GM19035 (cell line): ENCODE measurements around the gene MGME1.
"Not testable (repeated sequence)": the region's sequence is repeated elsewhere in the genome, so short reads cannot be mapped to it uniquely, and the experiment has no call there.

Source experiments
- ATAC-seq: cut with Tn5 transposase; IDR thresholded peaks from one replicate; pipeline ENCODE4 v1.9.1; 2021; ENCODE audit not compliant: unreplicated experiment

MGME1 gene

DNA sequence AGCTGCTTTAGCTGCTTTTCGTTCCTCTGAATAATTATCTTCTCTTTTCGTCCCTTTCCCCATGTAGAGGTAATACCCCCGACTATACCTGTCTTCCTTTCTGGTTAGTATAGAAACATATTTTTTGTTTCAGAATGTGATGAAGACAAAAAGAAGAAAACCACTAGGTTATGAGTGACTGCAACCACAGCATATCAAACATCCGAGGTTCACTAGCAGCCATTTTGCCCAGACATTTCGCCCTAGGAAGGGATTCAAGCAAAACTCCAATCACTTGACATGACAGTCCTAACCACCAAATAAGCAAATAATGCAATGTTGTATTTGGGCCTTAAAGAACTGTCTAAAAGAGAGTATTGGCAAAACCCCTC lies 9.6 kb upstream of the MGME1 start:
- ATAC-seq, result no peak

DNA sequence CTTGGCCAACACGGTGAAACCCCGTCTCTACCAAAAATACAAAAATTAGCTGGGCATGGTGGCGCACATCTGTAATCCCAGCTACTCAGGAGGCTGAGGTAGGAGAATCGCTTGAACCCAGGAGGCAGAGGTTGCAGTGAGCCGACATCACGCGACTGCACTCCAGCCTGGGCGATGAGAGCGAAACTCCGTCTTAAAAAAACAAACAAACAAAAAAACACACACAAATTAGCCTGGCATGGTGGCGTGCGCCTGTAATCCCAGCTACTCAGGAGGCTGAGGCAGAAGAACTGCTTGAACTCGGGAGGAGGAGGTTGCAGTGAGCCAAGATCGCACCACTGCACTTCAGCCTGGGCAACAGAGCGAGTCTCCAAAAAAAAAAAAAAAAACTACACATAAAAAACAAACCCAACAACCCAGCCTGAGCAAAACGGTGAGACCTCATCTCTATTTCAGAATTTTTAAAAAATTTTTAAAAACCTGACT lies 8.4 kb upstream of the MGME1 start:
- ATAC-seq, result not testable (repeated sequence)

DNA sequence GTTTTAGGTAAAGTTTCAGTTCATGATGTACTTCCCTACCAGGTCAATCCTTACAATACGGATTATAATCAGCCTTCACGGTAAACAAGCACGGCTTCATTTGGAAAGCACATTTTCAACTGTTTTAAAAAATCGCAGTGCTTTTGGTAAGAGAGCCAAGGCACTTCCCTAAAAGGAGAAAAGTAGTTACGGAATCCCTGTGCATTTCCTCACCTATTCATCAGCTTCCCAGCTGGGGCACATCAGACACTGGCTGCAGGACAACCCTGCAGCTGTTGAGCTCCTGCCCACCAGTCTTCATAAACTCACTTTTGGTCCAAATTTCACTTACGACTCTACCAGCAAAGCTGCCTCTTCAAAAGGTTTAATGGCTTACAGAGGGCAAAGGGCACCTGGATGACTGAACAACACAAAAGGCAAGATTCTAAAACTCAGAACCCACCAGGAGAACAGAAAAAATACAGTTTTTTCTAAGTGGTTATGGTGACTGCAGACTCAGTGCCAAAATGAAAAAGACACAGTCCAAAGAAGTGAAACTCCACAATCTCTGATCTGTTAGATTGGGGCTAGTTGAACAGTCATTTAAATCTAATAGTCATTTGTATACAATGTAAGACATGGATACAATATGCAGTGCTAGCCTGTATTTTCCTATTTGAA lies 7.8 kb upstream of the MGME1 start:
- ATAC-seq, result no peak

DNA sequence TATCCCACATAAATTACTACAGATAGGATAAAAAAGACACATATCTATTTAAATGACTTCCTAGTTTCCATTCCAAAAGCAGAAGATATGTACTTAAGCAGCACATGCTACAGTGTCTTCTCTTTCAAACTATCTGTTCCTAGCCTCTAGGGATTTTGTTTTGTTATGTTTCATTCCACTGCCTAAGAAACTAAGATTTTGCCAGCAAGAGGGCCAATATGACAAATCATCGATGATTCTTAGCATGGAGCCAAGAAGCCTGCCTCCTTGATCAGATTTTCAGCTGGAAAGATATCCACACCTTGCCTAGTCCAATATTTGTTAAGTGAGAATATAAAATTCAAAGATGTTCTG lies 7.3 kb upstream of the MGME1 start:
- ATAC-seq, result no peak

DNA sequence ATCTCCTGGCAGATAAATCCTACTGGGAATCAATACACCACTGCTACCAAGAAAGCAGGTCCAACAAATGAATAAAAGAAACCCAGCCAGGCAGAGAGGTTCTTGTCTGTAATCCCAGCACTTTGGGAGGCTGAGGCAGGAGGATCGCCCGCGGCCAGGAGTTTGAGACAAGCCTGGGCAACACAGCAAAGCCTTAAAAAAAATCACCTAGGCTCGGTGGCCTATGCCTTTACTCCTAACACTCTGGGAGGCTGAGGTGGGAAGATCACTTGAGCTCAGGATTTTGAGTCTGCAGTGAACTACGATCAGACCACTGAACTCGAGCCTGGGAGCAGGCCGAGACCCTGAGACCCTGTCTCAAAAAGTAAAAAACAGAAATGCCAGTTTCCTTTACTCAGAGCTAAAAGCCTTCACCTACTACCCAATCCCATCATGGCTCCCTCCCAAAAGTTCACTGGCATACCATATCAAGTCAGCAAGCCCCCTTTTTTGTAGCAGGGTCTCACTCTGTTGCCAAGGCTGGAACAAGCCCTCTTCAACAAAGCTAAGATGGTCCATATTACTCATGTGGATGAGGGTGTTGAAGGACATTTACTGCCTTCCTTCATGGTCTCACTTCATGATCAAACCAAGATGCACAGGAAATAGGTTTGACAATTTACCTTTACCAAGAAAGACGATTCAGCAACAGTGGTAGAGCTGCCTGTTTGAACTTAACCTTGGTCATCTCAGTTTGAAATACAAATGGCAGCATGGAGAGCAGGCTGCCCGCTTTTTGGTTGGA lies 5.5 kb upstream of the MGME1 start:
- no peak for ATAC-seq

DNA sequence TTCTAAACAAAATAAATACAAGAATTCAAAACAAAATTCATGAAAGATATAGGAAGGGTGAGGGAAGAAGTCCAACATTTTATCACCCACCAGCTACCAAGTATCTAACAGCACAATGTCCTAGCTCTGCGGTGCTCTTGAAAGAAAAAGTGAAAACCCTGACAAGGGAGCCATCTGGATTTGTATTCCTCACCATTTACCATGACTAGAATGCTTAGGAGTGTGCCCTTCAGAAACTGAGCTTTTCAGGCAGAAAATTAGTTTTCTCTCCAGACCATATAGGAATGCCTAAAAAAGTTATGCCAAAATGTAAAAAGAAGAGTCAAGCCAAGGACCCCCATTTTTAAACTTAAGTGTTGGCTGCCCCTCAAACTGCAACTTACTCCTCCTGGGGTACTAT lies 4.7 kb upstream of the MGME1 start:
- no peak for ATAC-seq

DNA sequence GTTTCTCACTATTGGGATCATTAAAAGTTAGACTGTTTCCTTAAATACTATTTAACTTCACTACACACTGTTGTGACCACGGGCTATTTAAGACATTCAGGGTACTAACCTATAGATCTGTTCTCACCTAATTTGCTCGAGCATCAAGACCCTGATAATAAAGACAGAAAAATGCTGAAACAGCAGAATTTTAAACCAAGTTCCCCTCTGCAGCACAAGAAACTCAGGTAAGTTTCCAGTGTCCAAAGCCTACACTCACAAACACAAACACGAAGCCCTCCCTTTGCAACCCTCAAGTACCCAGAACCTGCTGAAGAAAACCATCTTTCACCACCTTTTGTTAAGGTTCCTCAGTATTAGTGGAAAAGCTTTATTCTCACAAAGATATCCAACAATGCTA lies 4.2 kb upstream of the MGME1 start:
- no peak for ATAC-seq

DNA sequence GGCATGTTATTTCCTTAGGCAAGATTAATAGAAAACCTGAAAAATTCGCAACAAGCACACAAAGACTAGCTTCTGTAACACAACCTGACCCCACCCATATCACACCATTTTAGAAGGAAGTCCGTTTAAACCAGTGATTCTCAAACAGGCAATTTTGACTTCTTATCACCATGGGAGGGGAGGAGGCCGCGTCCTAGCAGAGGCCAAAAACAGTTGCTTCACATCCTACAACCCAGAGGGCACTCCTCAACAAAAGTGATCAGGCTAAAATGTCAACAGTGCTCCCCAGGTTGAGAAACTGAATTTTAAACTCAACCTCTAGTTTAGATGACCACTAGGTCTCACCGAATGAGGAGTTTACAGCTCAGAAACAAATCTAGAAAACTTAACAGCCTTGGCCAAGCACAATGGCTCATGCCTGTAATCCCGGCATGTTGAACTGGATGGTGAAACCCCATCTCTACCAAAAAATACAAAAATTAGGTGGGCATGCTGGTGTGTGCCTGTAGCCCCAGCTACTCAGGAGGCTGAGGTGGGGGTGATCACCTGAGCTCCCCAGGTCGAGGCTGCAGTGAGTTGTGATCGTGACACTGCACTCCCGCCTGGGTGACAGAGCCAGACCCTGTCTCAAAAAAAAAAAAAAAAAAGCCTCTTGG lies 3.6 kb upstream of the MGME1 start:
- no peak for ATAC-seq

DNA sequence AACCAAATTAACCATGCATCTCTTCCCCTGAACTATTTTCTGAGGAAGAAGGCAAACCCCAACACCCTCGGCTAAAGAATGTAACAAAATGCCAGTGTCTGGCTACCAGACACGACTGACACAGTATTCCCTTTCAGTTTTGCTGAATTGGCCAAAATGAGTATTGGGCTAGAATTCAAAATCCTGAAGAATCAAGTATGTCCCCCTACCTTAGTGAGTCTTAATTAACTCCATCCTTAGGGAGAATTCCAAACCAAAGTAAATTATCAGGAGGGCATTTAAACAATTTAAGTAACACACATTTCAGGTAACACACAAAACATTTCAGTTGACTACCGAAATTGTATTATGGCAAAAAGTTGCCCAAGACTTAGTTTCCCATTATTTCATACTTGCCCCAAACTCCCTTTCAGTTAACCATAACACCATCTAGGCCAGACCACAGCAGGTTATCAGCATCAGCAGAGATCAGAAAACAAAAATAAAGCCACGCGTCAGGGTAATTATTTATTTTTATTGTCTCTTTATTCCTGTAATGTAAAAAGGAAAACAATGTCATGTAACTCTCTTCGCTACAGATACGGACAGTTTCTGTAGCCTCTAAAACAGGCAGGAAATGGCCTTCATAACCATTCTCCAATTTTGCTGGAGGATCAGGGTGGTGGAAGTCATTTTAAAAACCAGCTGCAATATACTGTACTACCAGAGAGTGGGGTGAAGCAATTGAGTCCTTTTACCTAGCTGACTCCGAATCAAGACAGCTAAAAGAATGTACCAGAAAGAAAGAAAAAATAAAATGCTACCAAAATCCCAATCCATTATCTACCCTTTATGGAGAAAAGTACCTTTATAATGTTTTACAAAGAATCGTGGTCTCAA lies 2.1 kb upstream of the MGME1 start:
- no peak for ATAC-seq

DNA sequence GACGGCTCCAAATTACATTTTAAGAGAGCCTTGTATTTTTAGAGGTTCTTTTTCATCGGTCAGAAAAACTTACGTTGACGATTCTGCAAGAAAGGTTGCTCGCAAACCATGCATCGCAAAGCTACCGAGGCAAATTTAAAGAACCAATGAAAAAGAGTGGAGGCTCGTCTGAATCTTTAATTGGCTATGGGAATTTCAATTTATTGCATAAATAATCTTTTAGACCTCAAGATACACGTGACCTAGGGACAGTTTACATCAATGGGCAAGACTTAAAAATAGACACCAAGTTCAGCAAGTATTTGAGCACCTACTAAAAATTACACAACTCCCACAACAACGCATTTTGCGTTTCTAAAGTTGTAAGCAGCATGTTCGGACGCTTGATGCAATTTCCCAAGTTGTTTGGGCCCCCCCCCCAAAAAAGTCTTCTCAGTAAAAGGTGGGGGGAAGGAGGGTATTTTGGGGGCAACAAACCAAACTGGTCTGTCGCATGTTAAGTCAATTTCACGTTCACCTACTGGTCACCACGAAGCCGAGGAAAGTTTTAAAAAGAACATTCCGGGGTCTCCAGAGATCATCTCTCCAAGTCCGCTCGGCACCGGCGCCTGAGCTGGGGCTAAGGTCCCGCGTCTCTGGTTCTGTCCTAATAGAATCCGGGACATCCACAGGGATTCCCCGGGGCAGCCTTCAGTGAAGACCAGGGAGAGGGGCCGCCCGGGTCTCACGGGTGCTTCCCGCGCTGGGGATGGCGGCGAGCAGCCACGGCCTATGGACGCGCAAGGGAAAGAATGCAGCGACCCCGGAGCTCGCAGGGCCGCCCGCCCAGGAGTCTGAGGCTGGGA lies 1.1 kb upstream of the MGME1 start:
- ATAC-seq, result peak; percentile 1

DNA sequence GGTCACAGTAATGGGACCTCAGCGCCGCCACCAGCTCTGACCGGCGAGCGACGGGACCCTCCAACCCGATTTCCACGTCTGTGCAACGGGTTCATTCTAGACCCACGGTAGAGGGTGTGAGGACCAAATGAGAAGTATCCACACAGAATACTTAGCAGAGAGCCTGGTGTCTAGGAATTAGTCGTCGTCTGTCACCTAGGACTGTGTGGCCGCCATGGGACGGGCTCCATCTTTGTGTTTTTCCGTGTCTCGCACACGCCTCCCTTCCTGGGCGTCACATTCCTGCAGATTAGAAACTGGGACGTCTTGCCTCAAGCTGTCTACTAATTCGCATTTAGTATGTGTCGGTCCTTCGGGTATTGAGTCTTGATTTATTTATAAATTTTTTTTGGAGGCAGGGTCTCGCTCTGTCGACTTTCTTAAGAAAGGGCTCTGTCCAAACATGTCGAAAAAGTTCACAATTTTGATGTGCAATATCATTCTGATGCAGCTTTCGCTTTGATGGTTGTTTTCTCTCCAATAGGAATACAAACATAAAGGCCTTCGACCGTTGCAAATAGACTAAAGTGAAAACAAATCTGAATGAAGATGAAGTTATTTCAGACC lies 563 bp downstream of the MGME1 start:
- peak; percentile 10 for ATAC-seq

DNA sequence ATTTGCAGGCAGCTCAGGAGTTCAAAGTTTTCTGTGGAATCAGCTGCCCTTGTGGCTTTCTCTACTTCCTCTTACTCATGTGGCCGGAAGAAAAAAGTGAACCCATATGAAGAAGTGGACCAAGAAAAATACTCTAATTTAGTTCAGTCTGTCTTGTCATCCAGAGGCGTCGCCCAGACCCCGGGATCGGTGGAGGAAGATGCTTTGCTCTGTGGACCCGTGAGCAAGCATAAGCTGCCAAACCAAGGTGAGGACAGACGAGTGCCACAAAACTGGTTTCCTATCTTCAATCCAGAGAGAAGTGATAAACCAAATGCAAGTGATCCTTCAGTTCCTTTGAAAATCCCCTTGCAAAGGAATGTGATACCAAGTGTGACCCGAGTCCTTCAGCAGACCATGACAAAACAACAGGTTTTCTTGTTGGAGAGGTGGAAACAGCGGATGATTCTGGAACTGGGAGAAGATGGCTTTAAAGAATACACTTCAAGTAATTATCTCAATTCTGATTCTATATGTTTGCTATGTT lies 1.1 kb downstream of the MGME1 start:
- no peak for ATAC-seq

DNA sequence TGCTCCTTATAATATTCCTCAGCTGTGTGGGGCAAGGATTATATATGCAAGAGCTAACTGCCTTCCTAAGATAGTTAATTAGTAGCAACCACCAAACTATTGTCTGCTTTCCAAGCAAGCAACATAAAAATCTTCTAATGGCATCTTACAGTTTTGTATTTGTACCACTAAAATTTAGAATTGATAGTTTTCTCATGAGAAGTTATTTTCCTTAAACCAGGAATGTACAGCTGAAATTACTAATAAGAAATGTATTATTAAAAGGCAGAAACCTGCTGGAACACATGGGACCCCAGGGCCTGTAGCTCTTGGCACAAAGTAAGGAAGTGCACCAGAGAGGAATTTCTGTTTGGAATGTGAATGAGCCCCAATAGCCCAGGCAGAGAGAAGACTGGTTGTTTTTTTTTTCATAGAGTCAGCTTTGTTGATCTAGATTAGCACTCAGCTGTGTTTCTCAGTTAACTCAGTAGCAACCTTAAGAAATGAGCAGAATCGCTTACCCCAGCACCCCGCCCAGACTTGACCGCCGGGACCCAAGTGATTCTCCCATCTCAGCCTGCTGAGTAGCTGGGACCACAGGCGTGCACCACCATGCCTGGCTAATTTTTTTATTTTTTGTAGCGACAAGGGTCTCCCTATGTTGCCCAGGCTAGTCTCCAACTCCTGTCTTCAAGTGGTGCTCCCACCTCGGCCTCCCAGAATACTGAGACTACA lies 2.6 kb downstream of the MGME1 start:
- no peak for ATAC-seq

DNA sequence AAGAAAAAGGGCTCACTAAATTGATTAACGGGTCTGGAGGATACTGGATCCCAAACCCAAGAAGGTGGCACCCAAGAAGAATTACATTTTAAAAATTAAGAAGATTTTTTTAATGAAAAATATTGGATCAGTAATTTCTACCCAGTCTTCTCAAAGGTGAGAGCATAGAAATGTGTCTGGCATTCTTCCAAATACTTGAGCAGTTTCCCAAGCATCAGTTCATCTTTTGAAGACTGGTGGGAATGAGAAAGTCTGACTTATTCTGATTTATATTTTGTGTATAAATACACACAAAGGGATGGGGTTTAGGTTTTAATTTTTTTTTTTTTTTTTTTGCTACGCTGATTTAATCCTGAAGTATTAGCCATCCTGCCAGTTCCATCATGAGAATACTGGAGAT lies 3.3 kb downstream of the MGME1 start:
- no peak for ATAC-seq

DNA sequence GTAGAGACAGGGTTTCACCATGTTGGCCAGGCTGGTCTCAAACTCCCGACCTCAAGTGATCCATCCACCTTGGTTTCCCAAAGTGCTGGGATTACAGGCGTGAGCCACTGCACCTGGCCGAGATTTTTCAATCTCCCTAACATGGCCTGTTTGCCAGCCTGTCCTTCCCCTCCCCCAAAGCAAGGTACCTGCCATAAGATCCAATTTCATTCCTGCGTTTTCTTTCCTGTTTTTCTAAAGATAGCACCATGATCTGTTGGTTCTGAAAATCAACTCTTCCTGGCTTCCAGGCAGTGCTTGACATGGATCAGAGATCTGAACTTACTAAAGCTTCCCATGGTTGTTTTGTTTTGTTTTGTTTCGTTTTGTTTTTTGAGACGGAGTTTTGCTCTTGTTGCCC lies 7.5 kb downstream of the MGME1 start:
- ATAC-seq, result no peak

DNA sequence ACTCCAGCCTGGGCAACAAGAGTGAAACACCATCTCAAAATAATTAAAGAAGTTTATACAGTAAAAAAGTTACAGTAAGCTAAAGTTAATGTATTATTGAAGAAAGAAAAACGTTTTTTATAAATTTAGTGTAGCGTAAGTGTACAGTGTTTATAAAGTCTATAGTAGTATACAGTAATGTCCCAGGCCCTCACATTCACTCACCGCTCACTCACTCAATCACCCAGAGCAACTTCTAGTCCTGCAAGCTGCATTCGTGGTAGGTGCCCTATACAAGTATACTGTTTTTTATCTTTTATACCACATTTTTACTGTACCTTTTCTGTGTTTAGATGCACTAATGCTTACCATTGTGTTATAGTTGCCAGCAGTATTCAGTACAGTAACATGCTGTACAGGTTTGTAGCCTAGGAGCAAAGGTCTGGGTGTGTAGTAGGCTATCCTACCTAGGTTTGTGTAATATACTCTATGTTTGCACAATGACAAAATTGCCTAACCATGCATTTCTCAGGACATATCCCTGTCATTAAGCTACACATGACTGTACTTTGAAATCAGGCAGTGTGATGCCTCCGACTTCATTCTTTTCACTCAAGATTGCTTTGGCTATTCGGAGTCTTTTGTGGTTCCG lies 16.7 kb downstream of the MGME1 start:
- ATAC-seq, result no peak

DNA sequence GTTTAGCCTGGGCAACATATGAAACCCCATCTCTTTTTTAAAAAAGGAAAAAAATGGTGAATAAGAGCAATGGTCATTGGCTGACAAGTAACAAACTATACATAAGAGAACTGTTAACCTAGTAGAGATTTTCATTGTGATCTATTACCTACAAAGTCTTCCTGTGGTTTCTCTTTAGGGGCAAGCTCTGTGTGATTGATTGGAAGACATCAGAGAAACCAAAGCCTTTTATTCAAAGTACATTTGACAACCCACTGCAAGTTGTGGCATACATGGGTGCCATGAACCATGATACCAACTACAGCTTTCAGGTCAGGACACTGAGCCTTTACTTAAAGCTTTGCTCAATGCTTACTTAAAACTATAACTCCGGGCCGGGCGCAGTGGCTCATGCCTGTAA lies 19.2 kb downstream of the MGME1 start:
- no peak for ATAC-seq

DNA sequence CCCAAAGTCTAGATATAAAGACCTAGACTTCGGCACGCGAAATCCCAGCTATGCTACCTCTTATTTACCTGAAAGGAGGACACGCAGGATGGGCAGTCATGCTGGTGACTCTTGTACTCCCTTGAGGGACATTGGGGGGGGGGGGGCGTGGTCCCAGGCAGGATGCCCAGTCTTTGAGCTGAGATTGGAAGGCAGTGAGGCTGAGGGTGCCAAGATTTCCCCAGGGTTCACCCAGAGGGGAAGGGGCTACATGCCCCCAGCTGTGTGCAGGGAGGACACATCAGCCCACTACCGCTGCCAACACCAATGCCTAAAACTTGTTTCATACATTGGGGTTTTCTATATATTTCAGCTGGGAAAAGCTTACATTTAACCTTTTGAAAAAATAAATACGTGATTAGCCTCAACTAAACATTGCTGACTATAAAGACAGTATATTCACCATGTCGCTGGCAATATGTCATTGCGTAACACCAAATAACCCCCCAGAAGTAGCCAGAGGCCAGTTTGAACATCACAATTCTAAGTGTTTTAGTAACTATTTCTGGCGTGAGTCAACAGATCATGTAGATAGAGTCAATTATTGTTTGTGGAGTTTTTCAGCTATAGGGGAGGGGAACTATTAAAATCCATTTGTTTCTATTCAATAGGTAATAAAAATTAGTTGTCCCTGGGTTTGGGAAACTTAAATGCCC lies 21.6 kb downstream of the MGME1 start:
- no peak for ATAC-seq
